ENCODE measurements around the gene ARAP2.

The ARAP2 gene

GRCh38 chr4:36172656-36173055 lies 71.7 kb downstream of the ARAP2 start:
- ChIA-PET CTCF (no interaction called here), POLR2A (no interaction called here)
- no peak overlapping the region for H3K27ac ChIP-seq (ENCODE audit: extremely low read depth, low read depth, low read length)
- no peak overlapping the region for H3K4me3 ChIP-seq (ENCODE audit: low read depth, low read length)
- no peaks in the 10 kb centered on the region for H3K36me3 ChIP-seq (ENCODE audit: control insufficient read depth in 2 of 2, insufficient read depth in 1 of 2, low read length in 2 of 2)
- H3K4me1 ChIP-seq (ENCODE audit: control insufficient read depth, insufficient read depth, low read length) = no peaks in the 10 kb centered on the region
- no peaks in the 10 kb centered on the region for H3K9me3 ChIP-seq (ENCODE audit: control insufficient read depth, insufficient read depth, low read depth, low read length)
- no peak for TF ChIP-seq PRDM1 (tag by site-specific recombination; IDR thresholded peaks at IDR 0.05)
- no peak for TF ChIP-seq SP3 (tag by site-specific recombination; IDR thresholded peaks at IDR 0.05)
- no peak for TF ChIP-seq ZNF37A (tag by site-specific recombination; IDR thresholded peaks at IDR 0.05)

DNA sequence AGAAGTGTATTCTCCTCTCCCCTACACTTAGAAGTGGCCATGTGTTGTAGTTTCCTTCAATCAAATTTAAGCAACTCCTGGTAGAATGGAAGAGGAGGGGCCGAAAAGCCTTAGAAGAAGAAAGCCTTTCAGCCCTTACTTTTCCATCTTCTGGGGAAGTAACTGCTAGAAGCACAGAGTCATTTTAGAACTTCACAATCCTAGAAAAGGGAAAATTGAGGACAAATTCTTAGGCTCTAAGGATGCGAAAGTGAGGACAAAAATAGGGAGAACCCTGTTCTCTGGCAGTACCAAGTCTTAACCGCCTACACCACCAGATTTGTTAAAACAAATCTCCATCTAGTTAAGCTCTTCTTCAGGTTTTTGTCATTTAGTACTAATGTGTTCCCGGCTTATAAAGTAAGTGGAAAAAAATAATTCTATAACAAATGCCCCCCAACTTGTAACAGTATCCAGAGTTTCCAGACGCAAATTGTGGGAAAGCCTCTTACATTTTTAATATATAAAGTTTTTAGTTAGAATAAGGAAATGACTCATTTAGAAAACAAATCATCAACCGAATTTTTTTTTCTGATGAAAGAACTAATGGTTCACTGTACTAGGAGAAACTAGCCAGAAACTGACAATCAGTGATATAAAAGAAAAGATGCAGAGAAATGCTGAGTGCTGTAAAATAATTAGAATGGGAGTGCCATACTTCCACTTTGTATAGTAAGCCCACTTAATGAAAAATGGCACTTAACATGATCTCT lies 76.0 kb downstream of the ARAP2 start:
- POLR2A ChIA-PET = no interaction called here

GRCh38 chr4:36165631-36166005 lies 78.7 kb downstream of the ARAP2 start:
- POLR2A ChIA-PET = no interaction called here
- no peaks in the 10 kb centered on the region for H3K9me3 ChIP-seq (ENCODE audit: control insufficient read depth, insufficient read depth, low read depth, low read length)
- no peak for TF ChIP-seq ZNF362 (tag by site-specific recombination; IDR thresholded peaks at IDR 0.05)
- no peak for TF ChIP-seq BCL11B (tag by site-specific recombination; IDR thresholded peaks at IDR 0.05; ENCODE audit: low read depth)
- no peak for TF ChIP-seq ZNF623 (tag by site-specific recombination; IDR thresholded peaks at IDR 0.05)
- no peak for TF ChIP-seq SP7 (tag by site-specific recombination; IDR thresholded peaks at IDR 0.05)
- no peak for TF ChIP-seq ZBTB20 (tag by site-specific recombination; IDR thresholded peaks at IDR 0.05)
- TF ChIP-seq ZNF426 (tag by site-specific recombination; IDR thresholded peaks at IDR 0.05) = no peak
- no peak for TF ChIP-seq ZNF398 (tag by site-specific recombination; IDR thresholded peaks at IDR 0.05)
- TF ChIP-seq, protein P1, sequence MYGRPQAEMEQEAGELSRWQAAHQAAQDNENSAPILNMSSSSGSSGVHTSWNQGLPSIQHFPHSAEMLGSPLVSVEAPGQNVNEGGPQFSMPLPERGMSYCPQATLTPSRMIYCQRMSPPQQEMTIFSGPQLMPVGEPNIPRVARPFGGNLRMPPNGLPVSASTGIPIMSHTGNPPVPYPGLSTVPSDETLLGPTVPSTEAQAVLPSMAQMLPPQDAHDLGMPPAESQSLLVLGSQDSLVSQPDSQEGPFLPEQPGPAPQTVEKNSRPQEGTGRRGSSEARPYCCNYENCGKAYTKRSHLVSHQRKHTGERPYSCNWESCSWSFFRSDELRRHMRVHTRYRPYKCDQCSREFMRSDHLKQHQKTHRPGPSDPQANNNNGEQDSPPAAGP (tag by site-specific recombination; IDR thresholded peaks at IDR 0.05) = no peak
- no peak for TF ChIP-seq ZNF776 (tag by site-specific recombination; IDR thresholded peaks at IDR 0.05; ENCODE audit: borderline replicate concordance)
- TF ChIP-seq, protein P2, sequence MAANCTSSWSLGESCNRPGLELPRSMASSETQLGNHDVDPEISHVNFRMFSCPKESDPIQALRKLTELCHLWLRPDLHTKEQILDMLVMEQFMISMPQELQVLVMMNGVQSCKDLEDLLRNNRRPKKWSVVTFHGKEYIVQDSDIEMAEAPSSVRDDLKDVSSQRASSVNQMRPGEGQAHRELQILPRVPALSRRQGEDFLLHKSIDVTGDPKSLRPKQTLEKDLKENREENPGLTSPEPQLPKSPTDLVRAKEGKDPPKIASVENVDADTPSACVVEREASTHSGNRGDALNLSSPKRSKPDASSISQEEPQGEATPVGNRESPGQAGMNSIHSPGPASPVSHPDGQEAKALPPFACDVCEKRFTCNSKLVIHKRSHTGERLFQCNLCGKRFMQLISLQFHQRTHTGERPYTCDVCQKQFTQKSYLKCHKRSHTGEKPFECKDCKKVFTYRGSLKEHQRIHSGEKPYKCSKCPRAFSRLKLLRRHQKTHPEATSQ (tag by site-specific recombination; IDR thresholded peaks at IDR 0.05) = no peak
- H3K4me3 ChIP-seq (ENCODE audit: low read depth, low read length) = no peak overlapping the region
- CTCF ChIA-PET = no interaction called here
- no peak overlapping the region for H3K27ac ChIP-seq (ENCODE audit: extremely low read depth, low read depth, low read length)
- no peaks in the 10 kb centered on the region for H3K4me1 ChIP-seq (ENCODE audit: control insufficient read depth, insufficient read depth, low read length)
- H3K36me3 ChIP-seq (ENCODE audit: control insufficient read depth in 2 of 2, insufficient read depth in 1 of 2, low read length in 2 of 2) = peaks cover 0 to 11% of the 10 kb centered on the region in 2 experiments; a peak in 1 of 3 replicates

More for the DNA sequence above, 76.0 kb downstream of the ARAP2 start:
- CTCF ChIA-PET = interaction anchor here (0.6 kb wide), 1 partner anchor 8 kb away, joined by 3 read pairs; no protein-coding TSS in a partner anchor
- Histone ChIP-seq H3K9me3 (ENCODE audit: control insufficient read depth, insufficient read depth, low read depth, low read length) (no peaks in the 10 kb centered on the region), H3K4me3 (ENCODE audit: low read depth, low read length) (no peak overlapping the region), H3K4me1 (ENCODE audit: control insufficient read depth, insufficient read depth, low read length) (no peaks in the 10 kb centered on the region), H3K36me3 (ENCODE audit: control insufficient read depth in 2 of 2, insufficient read depth in 1 of 2, low read length in 2 of 2) (peaks cover 0 to 8% of the 10 kb centered on the region in 2 experiments; a peak in 1 of 3 replicates), H3K27ac (ENCODE audit: extremely low read depth, low read depth, low read length) (no peak overlapping the region)
- TF ChIP-seq KLF10 (tag by site-specific recombination; IDR thresholded peaks at IDR 0.05) (no peak), ZNF514 (tag by site-specific recombination; IDR thresholded peaks at IDR 0.05) (no peak), ZNF416 (tag by site-specific recombination; IDR thresholded peaks at IDR 0.05) (no peak), SALL2 (tag by site-specific recombination; IDR thresholded peaks at IDR 0.05; ENCODE audit: borderline replicate concordance) (no peak), ZNF548 (tag by site-specific recombination; IDR thresholded peaks at IDR 0.05) (no peak), ZNF324 (tag by site-specific recombination; IDR thresholded peaks at IDR 0.05) (no peak), IKZF3 (tag by site-specific recombination; IDR thresholded peaks at IDR 0.05) (no peak), ZNF354C (tag by site-specific recombination; IDR thresholded peaks at IDR 0.05; ENCODE audit: borderline replicate concordance, low read depth) (no peak), ZNF791 (tag by site-specific recombination; IDR thresholded peaks at IDR 0.05) (no peak), SP2 (tag by site-specific recombination; IDR thresholded peaks at IDR 0.05) (no peak), ZBTB21 (tag by site-specific recombination; IDR thresholded peaks at IDR 0.05) (no peak), ZNF19 (tag by site-specific recombination; IDR thresholded peaks at IDR 0.05; ENCODE audit: low read depth) (no peak), ZNF48 (tag by site-specific recombination; IDR thresholded peaks at IDR 0.05) (no peak), ZNF513 (tag by site-specific recombination; IDR thresholded peaks at IDR 0.05) (no peak)
- TF ChIP-seq, protein P3, sequence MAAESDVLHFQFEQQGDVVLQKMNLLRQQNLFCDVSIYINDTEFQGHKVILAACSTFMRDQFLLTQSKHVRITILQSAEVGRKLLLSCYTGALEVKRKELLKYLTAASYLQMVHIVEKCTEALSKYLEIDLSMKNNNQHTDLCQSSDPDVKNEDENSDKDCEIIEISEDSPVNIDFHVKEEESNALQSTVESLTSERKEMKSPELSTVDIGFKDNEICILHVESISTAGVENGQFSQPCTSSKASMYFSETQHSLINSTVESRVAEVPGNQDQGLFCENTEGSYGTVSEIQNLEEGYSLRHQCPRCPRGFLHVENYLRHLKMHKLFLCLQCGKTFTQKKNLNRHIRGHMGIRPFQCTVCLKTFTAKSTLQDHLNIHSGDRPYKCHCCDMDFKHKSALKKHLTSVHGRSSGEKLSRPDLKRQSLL (tag by site-specific recombination; IDR thresholded peaks at IDR 0.05) = no peak

All from HEK293 (cell line).